ENCODE data around the gene RHEBL1.

Gene RHEBL1

DNA sequence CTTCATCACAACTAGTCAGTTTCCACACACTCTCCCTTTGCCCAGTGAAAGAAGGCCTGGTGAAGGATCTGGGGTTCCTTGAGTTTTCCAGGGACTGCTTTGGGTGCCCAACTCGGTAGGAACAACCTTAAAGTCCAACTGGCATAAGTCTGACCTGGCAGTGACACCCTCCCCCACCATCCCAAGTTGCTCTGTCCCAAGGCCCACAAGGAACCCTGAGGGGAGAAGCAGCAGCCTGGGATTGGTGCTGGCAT lies 10.8 kb downstream of the RHEBL1 start:
- TF ChIP-seq CTCF (IDR thresholded peaks at IDR 0.05; ENCODE audit: poor library complexity, severe bottlenecking), result no peak
- Histone ChIP-seq H3K27ac (ENCODE audit: poor library complexity, severe bottlenecking) (peak overlapping the region; percentile 65), H3K9me3 (ENCODE audit: severe bottlenecking) (no peaks in the 10 kb centered on the region), H3K4me1 (ENCODE audit: insufficient read depth, poor library complexity, severe bottlenecking) (peaks cover 11% of the 10 kb centered on the region), H3K4me3 (ENCODE audit: severe bottlenecking) (peak overlapping the region; percentile 77), H3K36me3 (ENCODE audit: low read depth) (peaks cover 31% of the 10 kb centered on the region), H3K27me3 (ENCODE audit: insufficient read depth, poor library complexity, severe bottlenecking) (no peaks in the 10 kb centered on the region)
- ATAC-seq (ENCODE audit: low read depth) (no peak), DNase-seq (ENCODE audit: low spot score) (no peak)

DNA sequence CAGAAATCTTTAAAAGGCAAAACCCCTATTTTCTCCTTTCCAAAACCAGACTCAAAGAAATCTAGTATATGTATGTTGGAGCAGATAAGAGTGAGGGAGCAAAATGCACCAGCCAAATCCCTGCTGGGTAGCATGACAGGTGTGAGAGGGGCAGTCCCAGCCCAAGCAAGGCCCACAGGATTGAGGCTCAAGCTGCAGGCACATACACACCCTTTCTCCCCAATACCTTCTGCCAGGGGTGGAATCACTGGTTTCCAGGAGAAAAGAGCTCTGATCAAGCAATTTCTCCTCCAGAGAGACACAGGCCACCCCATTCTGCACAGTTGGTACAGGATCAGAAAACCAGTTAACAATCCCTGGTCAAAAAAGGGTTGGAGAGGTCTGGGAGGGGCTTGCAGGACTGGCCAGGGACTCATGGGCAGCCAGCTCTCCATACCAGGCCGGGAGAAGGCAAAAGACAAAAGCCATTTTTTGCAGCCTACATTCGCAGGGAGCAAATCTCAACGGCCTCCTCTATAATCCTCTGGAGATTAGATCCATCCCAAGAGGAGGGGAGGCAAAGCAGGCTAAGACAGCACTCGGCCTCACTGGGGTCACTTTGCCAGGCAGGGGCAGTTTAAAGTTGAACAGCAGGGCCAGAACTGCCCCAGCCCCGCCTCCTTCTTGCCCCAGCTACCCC lies 11.3 kb downstream of the RHEBL1 start:
- ATAC-seq (ENCODE audit: low read depth) (no peak), DNase-seq (ENCODE audit: low spot score) (no peak)
- H3K27ac ChIP-seq (ENCODE audit: poor library complexity, severe bottlenecking), result peak overlapping the region; percentile 65
- no peaks in the 10 kb centered on the region for H3K27me3 ChIP-seq (ENCODE audit: insufficient read depth, poor library complexity, severe bottlenecking)
- H3K4me1 ChIP-seq (ENCODE audit: insufficient read depth, poor library complexity, severe bottlenecking), result peaks cover 11% of the 10 kb centered on the region
- H3K9me3 ChIP-seq (ENCODE audit: severe bottlenecking), result no peaks in the 10 kb centered on the region
- TF ChIP-seq CTCF (IDR thresholded peaks at IDR 0.05; ENCODE audit: poor library complexity, severe bottlenecking), result no peak
- H3K4me3 ChIP-seq (ENCODE audit: severe bottlenecking), result peak overlapping the region; percentile 77
- peaks cover 36% of the 10 kb centered on the region for H3K36me3 ChIP-seq (ENCODE audit: low read depth)

GRCh38 chr12:49057888-49058287 lies 11.9 kb downstream of the RHEBL1 start:
- peaks cover 42% of the 10 kb centered on the region for H3K36me3 ChIP-seq (ENCODE audit: low read depth)
- no peak for TF ChIP-seq CTCF (IDR thresholded peaks at IDR 0.05; ENCODE audit: poor library complexity, severe bottlenecking)
- H3K27me3 ChIP-seq (ENCODE audit: insufficient read depth, poor library complexity, severe bottlenecking), result no peaks in the 10 kb centered on the region
- H3K27ac ChIP-seq (ENCODE audit: poor library complexity, severe bottlenecking), result no peak overlapping the region
- H3K4me3 ChIP-seq (ENCODE audit: severe bottlenecking), result peak overlapping the region; percentile 77
- H3K4me1 ChIP-seq (ENCODE audit: insufficient read depth, poor library complexity, severe bottlenecking), result peaks cover 11% of the 10 kb centered on the region
- H3K9me3 ChIP-seq (ENCODE audit: severe bottlenecking), result no peaks in the 10 kb centered on the region
- ATAC-seq (ENCODE audit: low read depth) (no peak), DNase-seq (ENCODE audit: low spot score) (no peak)

DNA sequence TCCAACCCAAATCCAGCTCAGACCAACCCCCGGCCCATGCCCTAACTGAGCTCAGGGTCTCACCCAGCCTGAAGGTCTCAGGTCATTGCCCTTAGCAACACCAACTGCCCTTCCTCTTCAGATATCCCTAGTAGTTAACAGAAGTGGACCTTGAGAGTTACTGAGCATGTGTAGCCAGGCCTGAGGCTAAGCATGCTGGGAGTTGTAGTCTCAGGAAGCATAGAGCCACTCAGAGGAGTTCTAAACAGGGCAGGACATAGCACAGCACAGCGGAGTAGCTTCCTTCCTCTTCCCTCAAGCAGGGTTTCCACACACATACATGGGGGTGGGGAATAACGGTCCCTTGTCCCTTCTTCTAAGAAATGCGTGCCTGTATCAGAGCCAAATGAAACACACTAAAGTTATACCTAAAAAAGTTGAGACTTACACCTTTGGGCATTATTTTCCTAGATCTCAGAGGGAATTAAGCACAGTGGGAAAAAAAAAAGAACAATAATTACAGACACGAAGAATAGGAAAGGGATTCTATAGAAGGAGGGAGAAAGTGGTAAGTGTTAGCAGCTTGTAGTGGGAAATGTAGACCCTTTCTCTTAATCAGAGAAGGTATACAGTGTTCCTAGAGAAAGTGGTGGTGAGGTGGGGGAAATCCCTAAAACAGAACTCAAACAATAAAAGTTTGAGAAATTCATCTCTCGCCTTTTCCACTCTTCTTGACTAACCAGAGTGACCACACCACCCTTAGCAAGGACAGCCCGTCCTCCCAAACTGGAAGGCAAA lies 13.6 kb downstream of the RHEBL1 start:
- ATAC-seq (ENCODE audit: low read depth) (peak; percentile 64), DNase-seq (ENCODE audit: low spot score) (no peak)
- no peak overlapping the region for H3K4me3 ChIP-seq (ENCODE audit: severe bottlenecking)
- peaks cover 54% of the 10 kb centered on the region for H3K36me3 ChIP-seq (ENCODE audit: low read depth)
- no peaks in the 10 kb centered on the region for H3K27me3 ChIP-seq (ENCODE audit: insufficient read depth, poor library complexity, severe bottlenecking)
- H3K27ac ChIP-seq (ENCODE audit: poor library complexity, severe bottlenecking), result no peak overlapping the region
- H3K9me3 ChIP-seq (ENCODE audit: severe bottlenecking), result no peaks in the 10 kb centered on the region
- H3K4me1 ChIP-seq (ENCODE audit: insufficient read depth, poor library complexity, severe bottlenecking), result peaks cover 8% of the 10 kb centered on the region
- TF ChIP-seq CTCF (IDR thresholded peaks at IDR 0.05; ENCODE audit: poor library complexity, severe bottlenecking), result no peak

GRCh38 chr12:49055092-49055491 lies 14.7 kb downstream of the RHEBL1 start:
- peaks cover 8% of the 10 kb centered on the region for H3K4me1 ChIP-seq (ENCODE audit: insufficient read depth, poor library complexity, severe bottlenecking)
- H3K9me3 ChIP-seq (ENCODE audit: severe bottlenecking), result no peaks in the 10 kb centered on the region
- DNase-seq (ENCODE audit: low spot score) (no peak), ATAC-seq (ENCODE audit: low read depth) (no peak)
- H3K4me3 ChIP-seq (ENCODE audit: severe bottlenecking), result no peak overlapping the region
- H3K36me3 ChIP-seq (ENCODE audit: low read depth), result peaks cover 64% of the 10 kb centered on the region
- H3K27ac ChIP-seq (ENCODE audit: poor library complexity, severe bottlenecking), result no peak overlapping the region
- no peaks in the 10 kb centered on the region for H3K27me3 ChIP-seq (ENCODE audit: insufficient read depth, poor library complexity, severe bottlenecking)
- no peak for TF ChIP-seq CTCF (IDR thresholded peaks at IDR 0.05; ENCODE audit: poor library complexity, severe bottlenecking)
